ENCODE measurements around the gene ALG13. TPM values are rescaled to one million over a fixed set of nuclear protein-coding genes. Genes with fewer than 3 reads are reported as not detected.
"Not testable (repeated sequence)": the region's sequence is repeated elsewhere in the genome, so short reads cannot be mapped to it uniquely, and the experiment has no call there.

ALG13 gene
- total RNA-seq, 1 donor from 2014 or later: 29.8 TPM

DNA sequence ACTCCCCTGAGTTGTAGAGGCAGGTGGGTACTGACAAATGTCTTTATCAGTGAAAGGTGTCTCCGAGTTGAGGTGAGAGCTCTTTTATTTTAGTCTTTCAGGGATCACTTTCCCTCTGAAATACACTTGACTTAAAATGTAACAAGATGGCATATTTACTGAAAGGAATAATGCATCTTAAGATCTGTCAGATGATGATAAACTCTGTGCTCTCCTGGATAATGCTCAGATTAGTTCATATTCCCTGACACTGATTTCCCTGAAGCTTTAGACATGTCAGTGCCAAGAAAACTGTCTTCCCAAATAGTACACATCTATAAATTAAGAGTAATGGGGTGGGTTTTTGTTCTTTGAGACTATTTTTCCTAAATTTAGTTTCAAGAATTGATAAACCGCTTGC lies 75.5 kb downstream of the ALG13 start:
- DNase-seq (ENCODE audit: low read depth in 2 of 2): no peak

DNA sequence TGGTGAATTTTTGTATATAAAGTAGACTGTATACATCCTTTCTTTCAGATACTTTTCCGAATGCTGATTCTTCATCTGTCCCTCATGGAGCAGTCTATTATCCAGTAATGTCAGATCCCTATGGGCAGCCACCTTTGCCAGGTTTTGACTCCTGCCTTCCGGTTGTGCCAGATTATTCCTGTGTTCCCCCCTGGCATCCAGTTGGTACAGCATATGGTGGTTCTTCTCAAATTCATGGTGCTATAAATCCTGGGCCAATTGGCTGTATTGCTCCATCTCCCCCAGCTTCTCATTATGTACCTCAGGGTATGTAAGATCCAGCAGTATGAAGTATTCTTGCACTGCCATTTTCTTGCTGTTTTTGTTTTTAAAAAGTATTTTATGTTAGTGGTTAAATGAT lies 78.7 kb downstream of the ALG13 start:
- DNase-seq (ENCODE audit: low read depth in 2 of 2): no peak

DNA sequence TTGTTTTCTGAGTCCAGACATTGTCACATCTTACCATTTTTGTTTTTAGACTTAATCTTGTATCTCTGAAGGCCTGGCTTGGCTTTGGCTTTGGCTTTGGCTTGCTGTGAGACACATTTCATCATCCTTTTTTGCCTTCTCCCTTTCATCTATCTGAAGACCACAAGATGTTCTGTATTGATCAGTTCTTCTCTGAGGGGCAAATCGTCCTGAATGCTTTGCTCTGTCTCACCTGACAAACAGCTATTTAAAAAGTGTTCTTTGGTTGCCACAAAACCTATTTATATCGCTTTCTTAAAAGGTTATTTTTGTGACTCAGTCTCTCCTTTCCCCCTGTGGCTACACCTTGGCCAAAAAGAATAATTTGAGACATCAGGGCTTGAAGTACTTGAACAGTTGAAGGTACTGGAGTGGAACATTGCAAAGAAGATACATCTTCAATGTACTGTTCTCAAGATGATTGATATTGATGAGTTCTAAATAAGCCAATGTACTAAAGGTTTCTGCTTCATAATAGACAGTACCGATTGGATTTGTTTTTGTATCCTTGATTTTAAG lies 80.7 kb downstream of the ALG13 start:
- no peak for DNase-seq (ENCODE audit: low read depth in 2 of 2)

DNA sequence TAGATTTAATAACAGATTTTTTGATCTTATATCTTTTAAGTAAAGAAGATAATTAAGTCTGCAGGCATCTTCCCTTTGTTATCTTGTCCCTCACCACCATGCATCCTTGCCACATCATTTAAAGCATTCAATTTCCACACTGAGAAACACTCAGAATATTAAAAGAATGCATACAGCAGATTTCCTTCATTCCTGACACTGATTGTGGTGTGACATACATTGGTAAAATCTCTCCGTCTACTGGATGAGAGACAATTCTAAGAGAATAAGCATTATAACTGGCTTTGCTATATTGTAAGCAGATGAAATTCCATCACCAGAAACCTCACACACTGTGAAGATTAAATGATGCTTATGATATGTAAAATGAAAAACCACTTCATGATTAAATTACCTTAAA lies 97.6 kb downstream of the ALG13 start:
- DNase-seq (ENCODE audit: low read depth in 2 of 2): no peak

DNA sequence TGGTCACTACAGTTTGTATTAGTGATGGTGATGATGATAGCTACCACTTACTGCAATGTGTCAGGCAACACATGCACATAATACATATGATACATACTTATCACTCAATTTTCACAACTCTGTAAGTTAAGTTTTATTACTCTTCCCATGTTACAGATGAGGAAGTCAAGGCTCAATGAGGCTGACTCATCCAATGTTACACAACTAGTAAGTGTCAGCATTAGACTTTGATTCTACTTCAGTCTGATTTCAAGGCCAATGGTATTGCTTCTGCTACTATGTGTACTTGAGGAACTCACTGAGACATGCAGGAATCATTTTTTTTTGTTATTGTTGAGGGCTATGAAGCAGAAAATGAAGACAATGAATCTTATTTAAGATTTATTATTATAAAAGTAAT lies 98.6 kb downstream of the ALG13 start:
- no peak for DNase-seq (ENCODE audit: low read depth in 2 of 2)

DNA sequence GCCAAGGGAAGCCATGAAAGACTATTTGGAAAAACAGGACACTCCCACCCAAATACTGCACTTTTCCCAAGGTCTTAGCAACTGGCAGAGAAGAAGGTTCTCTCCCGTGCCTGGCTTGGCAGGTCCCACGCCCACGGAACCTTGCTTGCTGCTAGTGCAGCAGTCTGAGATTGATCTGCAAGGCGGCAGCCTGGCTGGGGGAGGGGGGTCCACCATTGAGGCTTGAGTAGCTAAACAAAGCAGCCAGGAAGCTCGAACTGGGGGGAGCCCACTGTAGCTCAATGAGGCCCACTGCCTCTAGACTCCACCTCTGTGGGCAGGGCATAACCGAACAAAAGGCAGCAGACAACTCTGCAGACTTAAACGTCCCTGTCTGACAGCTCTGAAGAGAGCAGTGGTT lies 103.7 kb downstream of the ALG13 start:
- no peak for DNase-seq (ENCODE audit: low read depth in 2 of 2)

DNA sequence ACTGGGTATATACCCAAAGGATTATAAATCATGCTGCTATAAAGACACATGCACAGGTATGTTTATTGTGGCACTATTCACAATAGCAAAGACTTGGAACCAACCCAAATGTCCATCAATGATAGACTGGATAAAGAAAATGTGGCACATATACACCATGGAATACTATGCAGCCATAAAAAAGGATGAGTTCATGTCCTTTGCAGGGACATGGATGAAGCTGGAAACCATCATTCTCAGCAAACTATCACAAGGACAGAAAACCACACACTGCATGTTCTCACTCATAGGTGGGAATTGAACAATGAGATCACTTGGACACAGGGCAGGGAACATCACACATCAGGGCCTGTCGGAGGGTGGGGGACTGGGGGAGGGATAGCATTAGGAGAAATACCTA lies 109.1 kb downstream of the ALG13 start:
- DNase-seq (ENCODE audit: low read depth in 2 of 2): not testable (repeated sequence)

Other genes with a start within 250 kb of the ALG13 start
- not detected in 2 replicates for gene SERTM2, start 169.5 kb upstream of the ALG13 start, total RNA-seq
- gene TRPC5OS, start 195.0 kb downstream of the ALG13 start, total RNA-seq: not detected in 2 replicates